ENCODE data around the gene KRTAP23-1.

Gene KRTAP23-1, protein sequence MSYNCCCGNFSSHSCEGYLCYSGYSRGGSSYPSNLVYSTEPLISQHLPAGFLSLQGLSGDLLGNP

DNA sequence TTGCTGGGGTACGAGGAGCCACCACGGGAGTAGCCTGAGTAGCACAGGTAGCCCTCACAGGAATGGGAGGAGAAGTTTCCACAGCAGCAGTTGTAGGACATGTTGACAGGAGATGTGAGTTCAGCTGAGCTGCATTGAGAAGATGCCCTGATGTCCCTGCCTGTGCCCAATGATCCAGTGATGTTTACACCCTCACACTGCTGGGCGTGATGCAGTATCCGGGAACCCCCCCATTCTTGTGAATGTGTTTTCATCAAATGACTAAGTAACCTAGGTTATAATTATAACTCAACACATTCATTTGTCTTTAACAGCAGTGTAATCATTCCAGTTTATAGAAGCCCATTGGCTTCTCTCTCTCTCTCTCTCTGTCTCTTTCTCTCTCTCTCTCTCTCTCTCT lies at the start of gene KRTAP23-1:
KRTAP23-1 (minus strand) TSS at position 101 of the 400 bp plus-strand sequence; CDS start at position 101, 0 bp downstream.
- no peak for DNase-seq (ENCODE audit: low read depth)

DNA sequence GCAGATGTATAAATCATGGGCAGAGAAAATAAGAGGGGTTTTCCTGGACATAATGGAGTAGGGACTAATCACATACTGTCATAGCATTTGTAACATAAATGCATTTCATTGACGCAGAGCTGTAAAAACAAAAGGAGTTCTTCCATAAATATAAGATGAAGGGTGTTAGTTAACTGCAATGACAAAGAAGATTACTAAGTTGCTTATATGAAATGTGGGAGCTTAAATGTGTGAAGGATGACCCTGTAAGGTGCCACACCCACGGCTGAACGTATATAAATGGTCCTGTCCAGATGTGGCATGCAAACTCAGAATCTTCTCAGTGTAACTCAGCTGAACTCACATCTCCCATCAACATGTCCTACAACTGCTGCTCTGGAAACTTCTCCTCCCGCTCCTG lies 47.3 kb upstream of the KRTAP23-1 start, which contains the start of gene KRTAP13-1:
KRTAP13-1 (plus strand) TSS at position 301 of the 400 bp plus-strand sequence; CDS start at position 357, 56 bp downstream.
- no peak for DNase-seq (ENCODE audit: low read depth)

DNA sequence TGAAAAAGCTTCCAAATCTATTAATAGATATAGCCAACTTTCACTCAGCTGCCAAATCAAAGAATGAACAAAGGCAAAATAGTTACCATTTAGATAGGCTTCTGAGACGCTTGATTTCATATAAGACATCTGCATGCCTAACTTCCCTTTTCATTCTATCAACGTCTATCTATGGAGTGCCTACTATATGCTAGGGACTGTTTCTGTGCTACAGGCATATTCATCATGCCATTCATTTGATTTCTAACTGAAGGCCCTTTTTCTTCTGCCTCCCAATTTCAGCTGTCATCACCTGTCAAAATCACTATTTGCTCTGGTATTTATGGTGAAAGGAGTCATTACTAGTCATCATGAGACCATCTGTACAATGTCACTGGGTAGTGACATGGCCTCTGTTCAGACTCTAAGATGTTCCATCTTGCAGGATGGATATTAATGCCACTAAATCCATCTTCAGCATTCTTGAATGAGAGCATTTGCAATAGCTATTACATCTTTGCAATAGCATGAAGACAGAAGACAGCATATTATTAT lies 43.2 kb upstream of the KRTAP23-1 start:
- DNase-seq (ENCODE audit: low read depth): no peak

- no peak for DNase-seq (ENCODE audit: low read depth)
These were observed 33.8 kb upstream of the KRTAP23-1 start for GRCh38 chr21:30382201-30382600.

DNA sequence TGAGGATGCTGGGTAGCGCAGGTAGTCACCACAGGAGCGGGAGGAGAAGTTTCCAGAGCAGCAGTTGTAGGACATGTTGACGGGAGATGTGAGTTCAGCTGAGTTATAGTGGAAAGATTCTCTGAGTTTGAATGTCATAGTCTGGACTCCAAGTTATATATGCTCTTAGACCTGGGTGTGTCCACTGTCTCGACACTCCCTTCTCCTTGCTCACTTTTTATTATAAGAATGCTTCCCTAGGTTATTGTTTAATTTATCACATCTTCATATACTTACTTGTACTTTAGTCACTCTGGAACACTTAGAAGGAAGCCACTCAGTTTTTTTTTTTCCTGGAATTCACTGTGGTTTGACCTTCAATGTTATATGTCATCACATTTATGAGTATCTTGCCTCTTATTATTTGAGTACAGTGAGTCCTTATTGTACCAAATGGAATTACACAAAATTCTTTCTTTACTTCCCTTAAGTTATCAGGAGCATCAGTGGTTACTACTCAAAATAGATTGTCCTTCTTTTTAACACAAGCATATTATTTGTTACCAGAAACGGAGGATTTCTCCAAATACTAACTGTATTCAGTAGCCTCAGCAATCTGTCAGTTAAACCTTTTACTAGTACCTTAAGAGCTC lies 23.8 kb upstream of the KRTAP23-1 start, which contains the start of gene KRTAP13-2:
KRTAP13-2 (minus strand) TSS at position 133 of the 632 bp plus-strand sequence; CDS start at position 75, 58 bp downstream.
- DNase-seq (ENCODE audit: low read depth): no peak

DNA sequence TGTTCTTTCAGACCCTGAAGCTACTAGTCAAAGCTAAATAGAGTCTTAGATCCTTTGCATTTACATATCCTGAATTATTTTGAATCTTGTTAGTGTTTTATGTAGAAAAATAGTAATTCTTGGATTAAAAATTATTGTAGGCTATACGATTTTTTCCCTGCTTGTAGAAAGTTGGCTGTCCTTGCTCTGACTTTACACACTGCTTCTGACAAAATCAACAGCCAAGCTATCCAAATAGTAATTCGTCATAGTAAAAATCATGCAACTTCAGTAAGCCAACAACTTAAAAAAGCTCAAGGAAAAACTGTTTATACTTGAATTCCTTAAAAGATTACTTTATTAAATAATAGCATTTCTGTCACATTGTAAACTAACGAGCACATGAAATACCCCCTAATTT lies 7.5 kb upstream of the KRTAP23-1 start:
- DNase-seq (ENCODE audit: low read depth): no peak

DNA sequence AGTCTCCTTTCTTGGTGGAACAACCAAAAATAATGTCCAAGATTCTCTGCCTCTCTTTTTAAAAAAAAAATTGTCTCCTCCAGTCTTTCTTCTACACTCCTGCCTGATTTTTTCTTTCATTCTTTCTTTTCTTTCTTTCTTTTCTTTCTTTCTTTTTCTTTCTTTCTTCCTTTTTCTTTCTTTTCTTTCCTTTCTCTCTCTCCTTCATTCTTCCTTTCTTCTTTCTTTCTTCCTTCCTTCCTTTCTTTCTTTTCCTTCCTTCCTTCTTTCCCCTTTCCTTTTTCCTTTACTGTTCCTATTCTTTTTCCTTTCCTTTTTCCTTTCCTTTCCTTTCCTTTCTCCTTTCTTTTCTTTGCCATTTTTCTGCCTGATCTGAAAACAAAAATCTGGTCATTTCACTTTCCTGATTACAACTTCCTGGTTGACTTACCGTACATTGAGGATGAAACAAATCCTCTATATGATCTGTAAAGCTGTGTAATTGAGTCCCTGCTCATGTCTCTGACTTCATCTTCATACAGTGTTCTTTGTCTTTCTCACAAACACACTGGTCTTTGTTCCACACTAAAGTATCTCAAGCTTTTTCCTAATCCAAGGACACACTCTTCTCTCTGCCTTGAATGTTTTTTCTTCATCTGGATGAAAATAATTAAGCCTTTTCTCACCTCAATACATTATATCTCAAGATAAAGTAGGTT lies 6.1 kb upstream of the KRTAP23-1 start:
- DNase-seq (ENCODE audit: low read depth): no peak

- DNase-seq (ENCODE audit: low read depth): no peak
These were observed 3.1 kb upstream of the KRTAP23-1 start for GRCh38 chr21:30351534-30351933.

GRCh38 chr21:30349572-30349971 lies 1.2 kb upstream of the KRTAP23-1 start:
- DNase-seq (ENCODE audit: low read depth): no peak

DNA sequence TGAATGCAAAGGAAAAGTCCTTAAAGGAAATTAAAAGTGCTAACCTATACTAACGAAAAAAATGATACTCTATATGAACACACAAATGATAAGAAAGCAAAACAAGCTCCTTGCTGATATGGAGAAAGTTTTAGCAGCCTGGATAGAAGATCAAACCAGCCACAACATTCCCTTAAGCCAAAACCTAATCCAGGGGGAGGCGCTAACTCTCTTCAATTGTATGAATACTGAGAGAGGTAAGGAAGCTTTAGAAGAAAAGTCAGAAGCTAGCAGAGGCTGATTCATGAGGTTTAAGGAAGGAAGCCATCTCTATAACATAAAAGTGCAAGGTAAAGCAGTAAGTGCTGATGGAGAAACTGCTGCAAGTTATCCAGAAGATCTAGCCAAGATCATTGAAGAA lies 3.4 kb downstream of the KRTAP23-1 start:
- DNase-seq (ENCODE audit: low read depth): no peak

GRCh38 chr21:30340714-30341573 lies 7.5 kb downstream of the KRTAP23-1 start:
- DNase-seq (ENCODE audit: low read depth): peak; percentile 34

GRCh38 chr21:30338717-30339116 lies 9.7 kb downstream of the KRTAP23-1 start:
- DNase-seq (ENCODE audit: low read depth): no peak

DNA sequence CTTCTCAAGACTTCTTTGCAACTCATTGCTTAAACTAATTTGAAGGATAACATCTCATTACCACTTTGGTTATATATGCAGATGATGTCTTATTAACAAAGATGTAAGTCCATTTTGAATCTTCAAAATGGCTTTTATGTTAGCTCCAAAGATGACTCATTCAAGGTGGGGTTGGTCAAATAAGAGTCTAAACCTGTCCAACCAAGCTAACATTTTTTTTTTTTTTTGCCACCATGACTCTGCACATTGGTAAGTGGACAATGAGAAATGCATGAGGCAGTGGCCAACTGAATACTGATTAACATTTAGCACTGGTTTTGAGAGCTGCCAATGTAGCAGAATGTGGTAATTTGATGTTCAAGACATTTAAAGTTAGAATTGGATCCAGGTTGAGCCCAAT lies 10.6 kb downstream of the KRTAP23-1 start:
- no peak for DNase-seq (ENCODE audit: low read depth)

GRCh38 chr21:30337276-30337744 lies 11.1 kb downstream of the KRTAP23-1 start, which contains the start of gene KRTAP27-1:
Gene KRTAP27-1, minus strand, starts transcription at chr21:30337694. Its CDS starts 26 bp downstream, at chr21:30337668.
- DNase-seq (ENCODE audit: low read depth): no peak

DNA sequence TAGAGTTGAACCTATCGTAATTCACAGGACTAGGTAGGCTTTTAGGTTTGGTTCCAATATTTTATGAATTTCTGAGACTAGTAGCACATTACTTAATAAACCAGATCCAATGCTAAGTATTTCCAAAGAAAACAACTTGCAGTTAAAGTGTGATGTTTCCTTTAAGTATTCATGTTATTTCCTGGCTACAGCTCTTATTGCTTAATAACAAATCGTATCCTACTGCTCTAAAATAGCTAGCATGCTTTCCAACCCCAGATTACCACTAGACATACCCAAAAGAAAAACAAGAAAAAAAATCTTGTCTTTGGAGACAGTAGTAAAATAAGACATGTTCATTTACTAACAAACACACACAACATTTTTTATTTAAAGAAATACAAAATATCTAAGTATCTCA lies 11.8 kb downstream of the KRTAP23-1 start:
- DNase-seq (ENCODE audit: low read depth): peak; percentile 10

- DNase-seq (ENCODE audit: low read depth): no peak
These were observed 14.7 kb downstream of the KRTAP23-1 start for GRCh38 chr21:30333736-30334135.

- DNase-seq (ENCODE audit: low read depth): no peak
These were observed 15.7 kb downstream of the KRTAP23-1 start for GRCh38 chr21:30332681-30333080.

GRCh38 chr21:30329203-30329875 lies 19.1 kb downstream of the KRTAP23-1 start:
- DNase-seq (ENCODE audit: low read depth): peak; percentile 33

GRCh38 chr21:30326390-30326789 lies 22.0 kb downstream of the KRTAP23-1 start:
- no peak for DNase-seq (ENCODE audit: low read depth)

DNA sequence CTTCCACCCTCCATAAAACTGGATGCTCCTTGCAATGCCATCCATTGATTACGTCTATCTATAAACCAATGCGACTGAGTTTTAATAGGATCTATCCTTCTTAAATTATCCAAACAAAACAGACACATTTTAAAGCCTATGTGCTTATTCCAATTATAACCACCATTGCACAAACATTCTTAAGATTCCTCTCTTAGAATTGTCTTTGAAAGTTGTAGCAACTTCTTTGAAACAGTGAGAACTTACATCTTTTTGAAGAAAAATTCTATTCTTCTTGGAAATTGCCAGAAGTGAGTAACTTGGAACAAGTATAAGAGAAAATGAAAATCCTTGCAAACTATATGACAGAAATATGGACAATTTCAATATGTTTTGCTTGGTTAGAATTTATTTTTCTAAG lies 28.2 kb downstream of the KRTAP23-1 start, which contains the start of gene KRTAP26-1:
KRTAP26-1 (minus strand) TSS at position 101 of the 400 bp plus-strand sequence. CDS start 280 bp downstream, outside the sequence.
- no peak for DNase-seq (ENCODE audit: low read depth)

DNA sequence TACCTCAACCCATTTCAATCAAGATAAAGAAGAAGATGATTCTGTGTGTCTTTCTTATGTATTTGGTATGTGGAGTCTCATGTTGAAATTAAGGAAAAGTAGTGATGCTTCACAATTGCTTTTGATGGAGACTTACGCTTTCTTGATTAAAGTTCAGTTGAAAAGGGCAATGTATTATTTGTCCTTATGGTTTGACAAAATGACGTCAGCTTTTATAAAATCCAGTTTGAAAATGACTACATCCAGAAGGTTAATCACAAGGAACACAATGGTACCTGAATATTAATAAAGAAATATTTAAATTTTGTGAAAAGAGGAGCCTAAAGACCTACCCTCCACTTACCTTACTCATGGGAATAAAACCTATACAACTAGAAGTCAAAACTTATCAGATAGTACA lies 32.7 kb downstream of the KRTAP23-1 start:
- no peak for DNase-seq (ENCODE audit: low read depth)
